Uterus (tissue), 2 donors: ENCODE data around the gene SMC1A.

Experiments
- POLR2A ChIP-seq, 2 donors: fragments of 450-650 bp; IDR thresholded peaks; one replicate each; pipeline ENCODE4 v1.6.1; 2016; ENCODE audit warnings: antibody characterized with exemption in 2 of 2, mild to moderate bottlenecking in 1 of 2, moderate library complexity in 1 of 2
- TF ChIP-seq, protein P1 (sequence below), 4 experiments: fragments of 200-600 bp in 2 of 4; fragments of 450-650 bp in 2 of 4; sonication (generic) in 2 of 4; IDR thresholded peaks; one replicate each; pipeline ENCODE4 v1.5.1; 2016 to 2019; ENCODE audit warnings: antibody characterized with exemption in 4 of 4, mild to moderate bottlenecking in 2 of 4, moderate library complexity in 1 of 4

DNA sequence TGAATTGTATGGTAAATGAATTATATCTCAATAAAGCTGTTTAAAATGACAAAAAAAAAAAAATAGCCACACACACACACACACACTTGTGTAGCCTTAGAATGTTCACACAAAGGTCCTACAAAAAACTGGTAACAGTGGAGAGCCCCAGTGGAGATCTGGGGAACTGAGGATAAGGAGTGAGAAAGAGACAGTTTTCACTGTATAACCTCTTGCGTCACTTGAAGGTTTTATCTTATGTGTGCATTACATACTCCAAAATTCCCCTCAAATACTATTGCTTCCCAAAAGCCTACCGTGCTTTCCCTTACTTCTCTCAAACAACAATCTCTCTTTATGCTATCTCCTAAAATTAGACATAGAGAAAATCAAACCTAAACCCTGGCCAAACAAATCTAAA is 67.8 kb downstream of the SMC1A start:
- TF ChIP-seq, protein P1, sequence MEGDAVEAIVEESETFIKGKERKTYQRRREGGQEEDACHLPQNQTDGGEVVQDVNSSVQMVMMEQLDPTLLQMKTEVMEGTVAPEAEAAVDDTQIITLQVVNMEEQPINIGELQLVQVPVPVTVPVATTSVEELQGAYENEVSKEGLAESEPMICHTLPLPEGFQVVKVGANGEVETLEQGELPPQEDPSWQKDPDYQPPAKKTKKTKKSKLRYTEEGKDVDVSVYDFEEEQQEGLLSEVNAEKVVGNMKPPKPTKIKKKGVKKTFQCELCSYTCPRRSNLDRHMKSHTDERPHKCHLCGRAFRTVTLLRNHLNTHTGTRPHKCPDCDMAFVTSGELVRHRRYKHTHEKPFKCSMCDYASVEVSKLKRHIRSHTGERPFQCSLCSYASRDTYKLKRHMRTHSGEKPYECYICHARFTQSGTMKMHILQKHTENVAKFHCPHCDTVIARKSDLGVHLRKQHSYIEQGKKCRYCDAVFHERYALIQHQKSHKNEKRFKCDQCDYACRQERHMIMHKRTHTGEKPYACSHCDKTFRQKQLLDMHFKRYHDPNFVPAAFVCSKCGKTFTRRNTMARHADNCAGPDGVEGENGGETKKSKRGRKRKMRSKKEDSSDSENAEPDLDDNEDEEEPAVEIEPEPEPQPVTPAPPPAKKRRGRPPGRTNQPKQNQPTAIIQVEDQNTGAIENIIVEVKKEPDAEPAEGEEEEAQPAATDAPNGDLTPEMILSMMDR (IDR thresholded peaks at IDR 0.05), result no peak
- TF ChIP-seq POLR2A (IDR thresholded peaks at IDR 0.05), result no peak
